ENCODE measurements around the gene SLC7A5. TPM values are rescaled to one million over a fixed set of nuclear protein-coding genes. Genes with fewer than 3 reads are reported as not detected.
"Not testable (repeated sequence)": the region's sequence is repeated elsewhere in the genome, so short reads cannot be mapped to it uniquely, and the experiment has no call there.

Gene SLC7A5
- polyA plus RNA-seq, 4 donors: 3.6 to 82.2 (median 8.6) TPM

DNA sequence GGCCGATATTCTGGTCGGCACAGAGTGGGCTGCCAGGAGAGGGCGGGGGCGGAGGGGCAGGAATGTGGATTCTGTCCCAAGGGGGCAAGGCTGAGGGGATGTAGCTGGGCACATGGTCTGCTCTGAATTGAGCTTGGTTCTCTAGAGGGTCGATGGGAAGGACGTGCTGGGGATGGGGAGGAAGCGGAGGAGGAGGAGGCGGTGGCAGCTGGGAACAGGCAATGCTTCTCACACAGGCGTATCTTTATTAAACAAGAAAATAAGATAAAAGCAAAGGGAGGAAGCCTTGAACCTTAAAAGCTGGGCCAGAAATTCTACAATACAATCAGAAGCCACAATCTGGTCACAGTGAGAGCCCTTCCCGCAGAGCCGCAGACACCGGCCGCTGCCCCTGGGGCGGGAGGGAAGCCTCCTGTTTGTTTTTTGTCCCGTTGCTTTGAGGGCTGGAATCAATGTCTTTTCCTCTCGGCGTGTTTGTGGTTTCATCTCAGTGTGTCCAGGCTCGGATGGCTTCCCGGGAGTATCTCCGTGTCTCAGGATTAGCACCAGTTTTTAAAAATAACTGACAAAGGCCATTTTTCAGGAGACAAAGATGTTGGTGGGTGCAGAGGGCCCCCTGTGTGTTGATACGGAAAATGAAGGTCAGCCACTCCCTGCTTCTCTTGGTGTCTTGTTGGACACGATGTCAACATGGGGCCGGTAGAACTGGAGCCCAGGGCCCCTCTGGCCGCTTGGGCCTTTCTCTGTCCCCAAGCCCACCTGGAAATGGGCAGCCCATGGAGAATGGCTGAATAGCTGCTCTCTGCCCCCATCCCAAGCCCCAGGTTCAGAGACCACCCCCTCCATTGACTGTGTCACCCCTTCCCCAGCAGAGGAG lies 12.3 kb upstream of the SLC7A5 start:
- Histone ChIP-seq H3K4me3 (ENCODE audit: low read depth in 1 of 3, low read length in 3 of 3) (no peak overlapping the region), H3K27ac (ENCODE audit: low read depth in 1 of 3, low read length in 2 of 3) (no peak overlapping the region), H3K36me3 (ENCODE audit: control insufficient read depth in 3 of 3, insufficient read depth in 2 of 3, low read depth in 1 of 3, low read length in 3 of 3) (no peaks in the 10 kb centered on the region), H3K4me1 (ENCODE audit: control insufficient read depth in 3 of 3, insufficient read depth in 2 of 3, low read depth in 1 of 3, low read length in 2 of 3) (peaks cover 0 to 23% (median 0%) of the 10 kb centered on the region in 3 donors), H3K9me3 (ENCODE audit: control insufficient read depth in 2 of 2, insufficient read depth in 1 of 2, low read depth in 1 of 2, low read length in 1 of 2) (no peaks in the 10 kb centered on the region), H3K27me3 (ENCODE audit: control insufficient read depth in 3 of 3, insufficient read depth in 3 of 3, low read length in 3 of 3) (peaks cover 0 to 2% (median 0%) of the 10 kb centered on the region in 3 donors)
- DNase-seq: no peak
- no peak for FAIRE-seq
- WGBS, 3 donors: 10 to 36% (median 34%) methylated on average over 20 to 24 of the region's 24 CpGs

GRCh38 chr16:87880117-87880696 lies 10.9 kb upstream of the SLC7A5 start:
- DNase-seq: no peak
- 73 to 78% (median 74%) methylated on average over 17 of the region's 17 CpGs for WGBS, 3 donors
- H3K9me3 ChIP-seq (ENCODE audit: control insufficient read depth in 2 of 2, insufficient read depth in 1 of 2, low read depth in 1 of 2, low read length in 1 of 2): no peaks in the 10 kb centered on the region

DNA sequence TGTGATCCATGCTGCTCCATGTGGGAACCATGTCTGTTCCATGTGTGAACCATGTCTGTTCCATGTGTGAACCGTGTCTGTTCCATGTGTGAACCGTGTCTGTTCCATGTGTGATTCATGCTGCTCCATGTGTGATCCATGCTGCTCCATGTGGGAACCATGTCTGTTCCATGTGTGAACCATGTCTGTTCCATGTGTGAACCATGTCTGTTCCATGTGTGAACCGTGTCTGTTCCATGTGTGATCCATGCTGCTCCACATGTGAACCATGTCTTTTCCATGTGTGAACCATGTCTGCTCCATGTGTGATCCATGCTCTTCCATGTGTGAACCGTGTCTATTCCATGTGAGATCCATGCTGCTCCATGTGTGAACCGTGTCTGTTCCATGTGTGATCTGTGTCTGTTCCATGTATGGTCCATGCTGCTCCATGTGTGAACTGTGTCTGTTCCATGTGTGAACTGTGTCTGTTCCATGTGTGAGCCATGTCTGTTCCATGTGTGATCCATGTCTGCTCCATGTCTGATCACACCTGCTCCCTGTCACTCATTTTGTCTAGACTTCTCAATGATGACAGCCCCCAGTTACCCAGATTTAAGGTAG lies 10.2 kb upstream of the SLC7A5 start:
- H3K4me3 ChIP-seq (ENCODE audit: low read depth in 1 of 3, low read length in 3 of 3); DNase-seq; H3K27me3 ChIP-seq (ENCODE audit: control insufficient read depth in 3 of 3, insufficient read depth in 3 of 3, low read length in 3 of 3); H3K27ac ChIP-seq (ENCODE audit: low read depth in 1 of 3, low read length in 2 of 3); H3K36me3 ChIP-seq (ENCODE audit: control insufficient read depth in 3 of 3, insufficient read depth in 2 of 3, low read depth in 1 of 3, low read length in 3 of 3); FAIRE-seq; H3K9me3 ChIP-seq (ENCODE audit: control insufficient read depth in 2 of 2, insufficient read depth in 1 of 2, low read depth in 1 of 2, low read length in 1 of 2): not testable (repeated sequence)
- H3K4me1 ChIP-seq (ENCODE audit: control insufficient read depth in 3 of 3, insufficient read depth in 2 of 3, low read depth in 1 of 3, low read length in 2 of 3): peaks cover 0 to 30% (median 0%) of the 10 kb centered on the region in 3 donors
- 91 to 95% (median 92%) methylated on average over 5 of the region's 5 CpGs for WGBS, 3 donors

More at GRCh38 chr16:87880117-87880696, 10.9 kb upstream of the SLC7A5 start:
- H3K36me3 ChIP-seq (ENCODE audit: control insufficient read depth in 3 of 3, insufficient read depth in 2 of 3, low read depth in 1 of 3, low read length in 3 of 3): no peaks in the 10 kb centered on the region
- peaks cover 0 to 2% (median 0%) of the 10 kb centered on the region in 3 donors for H3K27me3 ChIP-seq (ENCODE audit: control insufficient read depth in 3 of 3, insufficient read depth in 3 of 3, low read length in 3 of 3)
- no peak overlapping the region for H3K27ac ChIP-seq (ENCODE audit: low read depth in 1 of 3, low read length in 2 of 3)
- FAIRE-seq: no peak
- H3K4me3 ChIP-seq (ENCODE audit: low read depth in 1 of 3, low read length in 3 of 3): no peak overlapping the region
- peaks cover 0 to 23% (median 0%) of the 10 kb centered on the region in 3 donors for H3K4me1 ChIP-seq (ENCODE audit: control insufficient read depth in 3 of 3, insufficient read depth in 2 of 3, low read depth in 1 of 3, low read length in 2 of 3)

DNA sequence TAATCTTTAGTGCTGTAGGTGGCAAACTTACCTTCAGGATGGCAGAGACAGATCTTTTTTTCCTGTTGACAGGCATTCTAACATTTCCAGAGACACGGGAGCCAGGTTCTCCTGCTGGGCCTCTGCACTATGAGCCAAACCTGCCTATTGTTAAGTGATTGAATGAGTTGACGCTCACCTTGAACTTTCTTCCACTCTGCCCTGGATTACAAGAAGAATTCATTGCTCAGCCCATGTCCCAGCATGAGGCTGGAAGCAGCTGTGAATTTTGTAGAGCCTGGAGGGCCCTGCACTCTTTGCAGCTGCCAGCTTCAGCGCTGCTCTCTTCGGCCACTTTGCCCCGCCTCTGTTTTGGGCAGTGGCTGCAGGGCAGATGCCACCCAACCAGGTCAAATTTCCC lies 9.4 kb upstream of the SLC7A5 start:
- H3K27ac ChIP-seq (ENCODE audit: low read depth in 1 of 3, low read length in 2 of 3): no peak overlapping the region

GRCh38 chr16:87877942-87878507 lies 8.7 kb upstream of the SLC7A5 start:
- 77 to 79% (median 79%) methylated on average over 19 of the region's 19 CpGs for WGBS, 3 donors
- DNase-seq: no peak
- Histone ChIP-seq H3K4me3 (ENCODE audit: low read depth in 1 of 3, low read length in 3 of 3) (no peak overlapping the region), H3K36me3 (ENCODE audit: control insufficient read depth in 3 of 3, insufficient read depth in 2 of 3, low read depth in 1 of 3, low read length in 3 of 3) (no peaks in the 10 kb centered on the region), H3K4me1 (ENCODE audit: control insufficient read depth in 3 of 3, insufficient read depth in 2 of 3, low read depth in 1 of 3, low read length in 2 of 3) (peaks cover 0 to 35% (median 0%) of the 10 kb centered on the region in 3 donors), H3K9me3 (ENCODE audit: control insufficient read depth in 2 of 2, insufficient read depth in 1 of 2, low read depth in 1 of 2, low read length in 1 of 2) (no peaks in the 10 kb centered on the region), H3K27me3 (ENCODE audit: control insufficient read depth in 3 of 3, insufficient read depth in 3 of 3, low read length in 3 of 3) (peaks cover 0 to 2% (median 0%) of the 10 kb centered on the region in 3 donors), H3K27ac (ENCODE audit: low read depth in 1 of 3, low read length in 2 of 3) (no peak overlapping the region)
- FAIRE-seq: no peak

More for the DNA sequence above, 9.4 kb upstream of the SLC7A5 start:
- FAIRE-seq (no peak), DNase-seq (peak in 1 of 2 donors; percentile 37)
- H3K27me3 ChIP-seq (ENCODE audit: control insufficient read depth in 3 of 3, insufficient read depth in 3 of 3, low read length in 3 of 3): peaks cover 0 to 2% (median 0%) of the 10 kb centered on the region in 3 donors
- H3K36me3 ChIP-seq (ENCODE audit: control insufficient read depth in 3 of 3, insufficient read depth in 2 of 3, low read depth in 1 of 3, low read length in 3 of 3): no peaks in the 10 kb centered on the region
- WGBS, 3 donors: 24 to 67% (median 45%) methylated on average over 5 of the region's 5 CpGs
- no peaks in the 10 kb centered on the region for H3K9me3 ChIP-seq (ENCODE audit: control insufficient read depth in 2 of 2, insufficient read depth in 1 of 2, low read depth in 1 of 2, low read length in 1 of 2)
- no peak overlapping the region for H3K4me3 ChIP-seq (ENCODE audit: low read depth in 1 of 3, low read length in 3 of 3)
- H3K4me1 ChIP-seq (ENCODE audit: control insufficient read depth in 3 of 3, insufficient read depth in 2 of 3, low read depth in 1 of 3, low read length in 2 of 3): peaks cover 0 to 31% (median 0%) of the 10 kb centered on the region in 3 donors

DNA sequence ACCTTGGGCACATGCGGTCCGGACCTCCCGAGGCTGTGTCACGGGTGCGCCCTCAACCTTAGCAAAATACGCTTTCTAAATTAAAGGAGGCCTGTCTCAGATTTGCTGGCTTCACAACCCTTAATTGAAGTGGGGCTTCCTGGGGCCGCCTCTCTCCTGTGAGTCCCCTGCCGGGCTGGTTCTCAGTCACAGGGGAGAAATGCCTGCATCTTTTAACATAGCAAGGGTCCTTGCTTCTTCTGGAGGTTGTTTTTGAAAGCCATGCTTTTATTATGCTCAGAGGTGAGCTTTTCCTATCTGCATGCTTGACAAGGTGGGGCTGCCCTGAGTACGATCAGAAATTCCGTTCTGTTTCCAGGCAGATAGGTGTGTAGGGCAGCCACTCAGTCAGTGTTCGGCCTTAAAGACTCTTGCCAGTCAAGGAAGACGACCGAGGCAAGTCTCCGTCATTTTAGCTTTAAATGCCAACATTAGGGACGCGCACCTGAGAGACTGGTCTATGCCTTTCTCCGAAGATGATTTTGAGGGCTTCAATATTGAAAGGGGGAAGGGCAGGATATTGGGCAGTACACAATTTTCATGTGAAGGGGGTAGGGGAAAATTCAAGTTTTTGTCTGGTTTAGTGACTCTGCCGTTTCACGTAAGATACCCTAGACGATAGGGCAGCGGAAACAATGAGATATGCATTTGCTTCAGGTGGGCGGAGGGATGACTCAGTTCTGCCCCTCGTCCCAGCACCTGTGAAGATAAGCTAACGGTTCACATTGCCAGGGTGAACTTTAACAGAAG lies 5.5 kb upstream of the SLC7A5 start:
- no peaks in the 10 kb centered on the region for H3K27me3 ChIP-seq (ENCODE audit: control insufficient read depth in 3 of 3, insufficient read depth in 3 of 3, low read length in 3 of 3)
- H3K4me1 ChIP-seq (ENCODE audit: control insufficient read depth in 3 of 3, insufficient read depth in 2 of 3, low read depth in 1 of 3, low read length in 2 of 3): peaks cover 3 to 43% (median 6%) of the 10 kb centered on the region in 3 donors
- FAIRE-seq (no peak), DNase-seq (peak in 1 of 2 donors; percentile 53)
- peaks cover 0 to 1% of the 10 kb centered on the region in 2 donors for H3K9me3 ChIP-seq (ENCODE audit: control insufficient read depth in 2 of 2, insufficient read depth in 1 of 2, low read depth in 1 of 2, low read length in 1 of 2)
- H3K4me3 ChIP-seq (ENCODE audit: low read depth in 1 of 3, low read length in 3 of 3): no peak overlapping the region
- H3K36me3 ChIP-seq (ENCODE audit: control insufficient read depth in 3 of 3, insufficient read depth in 2 of 3, low read depth in 1 of 3, low read length in 3 of 3): no peaks in the 10 kb centered on the region
- 33 to 38% (median 36%) methylated on average over 24 of the region's 24 CpGs for WGBS, 3 donors
- H3K27ac ChIP-seq (ENCODE audit: low read depth in 1 of 3, low read length in 2 of 3): peak overlapping the region in 1 of 3 donors; percentile 29

GRCh38 chr16:87870418-87871291 lies 1.3 kb upstream of the SLC7A5 start:
- peak; percentile 61 to 95 for DNase-seq
- FAIRE-seq; H3K9me3 ChIP-seq (ENCODE audit: control insufficient read depth in 2 of 2, insufficient read depth in 1 of 2, low read depth in 1 of 2, low read length in 1 of 2); H3K27me3 ChIP-seq (ENCODE audit: control insufficient read depth in 3 of 3, insufficient read depth in 3 of 3, low read length in 3 of 3); H3K4me3 ChIP-seq (ENCODE audit: low read depth in 1 of 3, low read length in 3 of 3); H3K36me3 ChIP-seq (ENCODE audit: control insufficient read depth in 3 of 3, insufficient read depth in 2 of 3, low read depth in 1 of 3, low read length in 3 of 3): not testable (repeated sequence)
- WGBS, 3 donors: 39 to 71% (median 55%) methylated on average over 19 to 24 of the region's 24 CpGs
- Histone ChIP-seq H3K4me1 (ENCODE audit: control insufficient read depth in 3 of 3, insufficient read depth in 2 of 3, low read depth in 1 of 3, low read length in 2 of 3) (peaks cover 3 to 37% (median 6%) of the 10 kb centered on the region in 3 donors), H3K27ac (ENCODE audit: low read depth in 1 of 3, low read length in 2 of 3) (peak overlapping the region in 2 of 3 donors; percentile 72 to 94)
